OCI-LY1 (cell line): ENCODE data around the gene RPS21.
A peak's percentile ranks its signal among the peaks of the same experiment; 100 is the strongest.

Experiments
- H2AFZ ChIP-seq: fragments of 200-600 bp; sonication (generic), shearing (Covaris generic); 2 replicates; pipeline ENCODE4 v1.6.0; 2014; ENCODE audit warnings: antibody characterized with exemption, mild to moderate bottlenecking, low read length
- H3F3A ChIP-seq: fragments of 200-600 bp; sonication (generic), shearing (Covaris generic); 2 replicates; pipeline ENCODE4 v1.6.0; 2014; ENCODE audit warnings: mild to moderate bottlenecking, antibody characterized with exemption, low read length, moderate library complexity; ENCODE audit not compliant: insufficient read depth
- H3K27ac ChIP-seq: fragments of 200-600 bp; sonication (generic); 2 replicates; pipeline ENCODE4 v1.5.1; 2014; ENCODE audit warnings: low read length, mixed run types, mild to moderate bottlenecking, low read depth; ENCODE audit not compliant: poor library complexity, severe bottlenecking
- H3K27me3 ChIP-seq: fragments of 200-600 bp; sonication (generic); 2 replicates; pipeline ENCODE4 v1.6.0; 2014; ENCODE audit warnings: antibody characterized with exemption, mild to moderate bottlenecking, low read length, moderate library complexity; ENCODE audit not compliant: insufficient read depth
- H3K36me3 ChIP-seq: fragments of 200-600 bp; sonication (generic); 2 replicates; pipeline ENCODE4 v1.6.1; 2014; ENCODE audit warnings: mild to moderate bottlenecking, antibody characterized with exemption, low read length, moderate library complexity, mixed read lengths; ENCODE audit not compliant: insufficient read depth
- H3K4me1 ChIP-seq: fragments of 200-600 bp; sonication (generic); 2 replicates; pipeline ENCODE4 v1.5.1; 2014; ENCODE audit warnings: mild to moderate bottlenecking, low read length, moderate library complexity; ENCODE audit not compliant: insufficient read depth, severe bottlenecking
- H3K4me2 ChIP-seq: fragments of 200-600 bp; sonication (generic), shearing (Covaris generic); 2 replicates; pipeline ENCODE4 v1.6.1; 2014; ENCODE audit warnings: low read length
- H3K4me3 ChIP-seq: fragments of 200-600 bp; sonication (generic); 2 replicates; pipeline ENCODE4 v1.5.1; 2014; ENCODE audit warnings: low read length, low read depth, mild to moderate bottlenecking, mixed read lengths; ENCODE audit not compliant: poor library complexity, severe bottlenecking
- H3K79me2 ChIP-seq: fragments of 200-600 bp; shearing (Covaris generic); 2 replicates; pipeline ENCODE4 v1.6.1; 2016; ENCODE audit warnings: mixed run types, low read length, mixed read lengths; ENCODE audit not compliant: insufficient read depth
- H3K9ac ChIP-seq: fragments of 200-600 bp; sonication (generic), shearing (Covaris generic); 2 replicates; pipeline ENCODE4 v1.6.1; 2014; ENCODE audit warnings: mild to moderate bottlenecking, low read length, mixed read lengths
- H3K9me2 ChIP-seq: fragments of 200-600 bp; sonication (generic), shearing (Covaris generic); 2 replicates; pipeline ENCODE4 v1.6.1; 2014; ENCODE audit warnings: low read depth, mild to moderate bottlenecking, low read length, mixed read lengths
- H3K9me3 ChIP-seq: fragments of 200-600 bp; shearing (Covaris generic); 2 replicates; pipeline ENCODE4 v1.6.1; 2014; ENCODE audit warnings: low read length, mixed read lengths
- H4K20me1 ChIP-seq: fragments of 200-600 bp; sonication (generic), shearing (Covaris generic); 2 replicates; pipeline ENCODE4 v1.6.0; 2016; ENCODE audit warnings: mild to moderate bottlenecking, low read length; ENCODE audit not compliant: insufficient read depth
- CTCF ChIP-seq: fragments of 200-600 bp; sonication (generic), shearing (Covaris generic); IDR thresholded peaks from 2 replicates; pipeline ENCODE4 v1.5.1; 2017; ENCODE audit warnings: mild to moderate bottlenecking, antibody characterized with exemption, low read length, moderate library complexity, mixed read lengths
- EZH2 ChIP-seq: fragments of 200-600 bp; sonication (generic), shearing (Covaris generic); IDR thresholded peaks from 2 replicates; pipeline ENCODE4 v1.8.0; 2017; ENCODE audit warnings: borderline replicate concordance, mixed run types, mild to moderate bottlenecking, antibody characterized with exemption, low read length, moderate library complexity, mixed read lengths

Gene RPS21

GRCh38 chr20:62362590-62362940 is 24.3 kb upstream of the RPS21 start:
- no peaks in the 10 kb centered on the region for H3F3A ChIP-seq
- no peak overlapping the region for H3K4me2 ChIP-seq
- H3K9me2 ChIP-seq = no peaks in the 10 kb centered on the region
- no peaks in the 10 kb centered on the region for H3K9me3 ChIP-seq
- no peak for TF ChIP-seq CTCF
- TF ChIP-seq EZH2 = no peak
- H3K4me1 ChIP-seq = peaks cover 13% of the 10 kb centered on the region
- H2AFZ ChIP-seq = no peak overlapping the region
- H3K27me3 ChIP-seq = peaks cover 17% of the 10 kb centered on the region; the same call in 1 of the 2 replicates
- no peaks in the 10 kb centered on the region for H3K79me2 ChIP-seq
- no peaks in the 10 kb centered on the region for H4K20me1 ChIP-seq
- H3K4me3 ChIP-seq = no peak overlapping the region
- no peak overlapping the region for H3K27ac ChIP-seq
- H3K36me3 ChIP-seq = no peaks in the 10 kb centered on the region
- no peak overlapping the region for H3K9ac ChIP-seq

GRCh38 chr20:62362991-62363919 is 23.6 kb upstream of the RPS21 start:
- Histone ChIP-seq H3K36me3 (no peaks in the 10 kb centered on the region), H3F3A (no peaks in the 10 kb centered on the region), H3K27me3 (peaks cover 17% of the 10 kb centered on the region; the same call in 1 of the 2 replicates), H3K27ac (no peak overlapping the region), H3K79me2 (no peaks in the 10 kb centered on the region), H3K4me2 (no peak overlapping the region), H3K4me3 (no peak overlapping the region), H2AFZ (no peak overlapping the region), H4K20me1 (no peaks in the 10 kb centered on the region), H3K9me3 (no peaks in the 10 kb centered on the region), H3K9me2 (no peaks in the 10 kb centered on the region), H3K9ac (no peak overlapping the region), H3K4me1 (peaks cover 16% of the 10 kb centered on the region)
- peak; percentile 19; the same call in 1 of the 2 replicates for TF ChIP-seq CTCF
- no peak for TF ChIP-seq EZH2

- H3K4me2 ChIP-seq = no peak overlapping the region
- no peak overlapping the region for H3K4me3 ChIP-seq
Measured at GRCh38 chr20:62363920-62364851, 22.7 kb upstream of the RPS21 start.

More at GRCh38 chr20:62363920-62364851, 22.7 kb upstream of the RPS21 start:
- H3K9me2 ChIP-seq = no peaks in the 10 kb centered on the region
- H3K27ac ChIP-seq = no peak overlapping the region
- H3K36me3 ChIP-seq = no peaks in the 10 kb centered on the region
- H3K9ac ChIP-seq = no peak overlapping the region
- H3K79me2 ChIP-seq = no peaks in the 10 kb centered on the region
- no peak overlapping the region for H2AFZ ChIP-seq
- peaks cover 17% of the 10 kb centered on the region; the same call in 1 of the 2 replicates for H3K27me3 ChIP-seq
- peaks cover 16% of the 10 kb centered on the region for H3K4me1 ChIP-seq
- no peaks in the 10 kb centered on the region for H4K20me1 ChIP-seq
- TF ChIP-seq CTCF (no peak), EZH2 (no peak)
- no peaks in the 10 kb centered on the region for H3K9me3 ChIP-seq
- no peaks in the 10 kb centered on the region for H3F3A ChIP-seq
